ENCODE data around the gene THEMIS2.

DNA sequence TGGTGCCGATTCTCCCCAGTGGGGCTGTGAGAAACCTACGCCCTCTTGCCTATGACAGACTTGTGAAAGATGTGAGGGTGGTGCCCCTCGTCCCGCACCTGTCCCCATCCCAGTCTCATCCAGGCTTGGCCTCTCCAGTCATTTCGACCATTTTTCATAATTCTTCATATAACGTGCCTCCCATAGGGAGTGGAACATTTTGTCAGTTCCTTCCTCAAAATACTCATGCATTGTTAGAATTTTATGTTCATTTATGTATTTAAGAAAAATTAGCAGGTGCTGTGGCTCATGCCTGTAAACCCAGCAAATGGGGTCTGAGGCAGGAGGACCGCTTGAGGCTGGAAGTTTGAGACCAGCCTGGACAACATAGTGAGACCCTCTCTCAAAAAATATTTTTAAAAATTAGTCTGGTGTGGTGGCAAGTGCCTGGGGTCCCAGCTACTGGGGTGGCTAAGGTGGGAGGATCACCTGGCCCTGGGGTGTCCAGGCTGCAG is 42.8 kb downstream of the THEMIS2 start:
- TF ChIP-seq, protein P1, sequence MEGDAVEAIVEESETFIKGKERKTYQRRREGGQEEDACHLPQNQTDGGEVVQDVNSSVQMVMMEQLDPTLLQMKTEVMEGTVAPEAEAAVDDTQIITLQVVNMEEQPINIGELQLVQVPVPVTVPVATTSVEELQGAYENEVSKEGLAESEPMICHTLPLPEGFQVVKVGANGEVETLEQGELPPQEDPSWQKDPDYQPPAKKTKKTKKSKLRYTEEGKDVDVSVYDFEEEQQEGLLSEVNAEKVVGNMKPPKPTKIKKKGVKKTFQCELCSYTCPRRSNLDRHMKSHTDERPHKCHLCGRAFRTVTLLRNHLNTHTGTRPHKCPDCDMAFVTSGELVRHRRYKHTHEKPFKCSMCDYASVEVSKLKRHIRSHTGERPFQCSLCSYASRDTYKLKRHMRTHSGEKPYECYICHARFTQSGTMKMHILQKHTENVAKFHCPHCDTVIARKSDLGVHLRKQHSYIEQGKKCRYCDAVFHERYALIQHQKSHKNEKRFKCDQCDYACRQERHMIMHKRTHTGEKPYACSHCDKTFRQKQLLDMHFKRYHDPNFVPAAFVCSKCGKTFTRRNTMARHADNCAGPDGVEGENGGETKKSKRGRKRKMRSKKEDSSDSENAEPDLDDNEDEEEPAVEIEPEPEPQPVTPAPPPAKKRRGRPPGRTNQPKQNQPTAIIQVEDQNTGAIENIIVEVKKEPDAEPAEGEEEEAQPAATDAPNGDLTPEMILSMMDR (IDR thresholded peaks at IDR 0.05; ENCODE audit: low read depth, low read length) = no peak
- TF ChIP-seq, protein P2, sequence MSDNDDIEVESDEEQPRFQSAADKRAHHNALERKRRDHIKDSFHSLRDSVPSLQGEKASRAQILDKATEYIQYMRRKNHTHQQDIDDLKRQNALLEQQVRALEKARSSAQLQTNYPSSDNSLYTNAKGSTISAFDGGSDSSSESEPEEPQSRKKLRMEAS (IDR thresholded peaks at IDR 0.05; ENCODE audit: low read depth, low read length) = no peak

Data from NB4 (cell line).